ENCODE data around the gene SLC25A25. TPM values are rescaled to one million over a fixed set of nuclear protein-coding genes. Genes with fewer than 3 reads are reported as not detected.

SLC25A25 gene
- total and polyA plus RNA-seq, 2 of the 8 experiments (the other 6 are each of a cell fraction or from before 2014, with no cell fraction given), result 6.5 to 18.5 TPM

GRCh38 chr9:128024761-128025308 lies 43.2 kb upstream of the SLC25A25 start:
- Histone ChIP-seq H3K4ac (replicated peaks; ENCODE audit: insufficient read length, low read depth, low read length) (no peak overlapping the region), H3K27ac (ENCODE audit: low read depth, low read length) (no peak overlapping the region), H2BK15ac (ENCODE audit: low read length) (no peak overlapping the region), H2BK5ac (ENCODE audit: low read depth, low read length) (no peak overlapping the region), H3K23ac (ENCODE audit: insufficient read length) (no peak overlapping the region), H3K9me3 (ENCODE audit: insufficient read depth in 2 of 2, low read depth in 1 of 2, low read length in 1 of 2) (no peaks in the 10 kb centered on the region), H3K4me3 (ENCODE audit: extremely low read depth in 1 of 4, insufficient read depth in 2 of 4, low read depth in 3 of 4, low read length in 4 of 4) (no peak overlapping the region), H3K79me1 (ENCODE audit: low read depth, low read length) (no peaks in the 10 kb centered on the region), H4K5ac (ENCODE audit: insufficient read length, low read depth, low read length) (no peak overlapping the region), H3K36me3 (ENCODE audit: control insufficient read depth in 2 of 4, insufficient read depth in 4 of 4, low read length in 3 of 4) (no peaks in the 10 kb centered on the region), H2BK12ac (ENCODE audit: low read depth, low read length) (no peak overlapping the region), H3K14ac (ENCODE audit: insufficient read length) (no peak overlapping the region), H3K56ac (replicated peaks; ENCODE audit: insufficient read length, low read depth, low read length) (no peak overlapping the region), H2AK5ac (ENCODE audit: low read depth, low read length) (no peak overlapping the region), H2AFZ (ENCODE audit: low read length) (no peak overlapping the region), H3K79me2 (ENCODE audit: control insufficient read depth in 1 of 2, insufficient read depth in 2 of 2, low read length in 2 of 2) (no peaks in the 10 kb centered on the region), H4K8ac (ENCODE audit: extremely low read depth, insufficient read depth, low read length) (peak overlapping the region; percentile 51; the same call in 1 of the 2 replicates), H3K18ac (ENCODE audit: extremely low read depth, low read length) (no peak overlapping the region), H3K4me1 (replicated peaks in 1 of 4; ENCODE audit: control insufficient read depth in 3 of 4, insufficient read depth in 4 of 4, low read length in 3 of 4) (no peaks in the 10 kb centered on the region), H3K27me3 (replicated peaks in 1 of 4; ENCODE audit: control insufficient read depth in 3 of 4, extremely low read depth in 1 of 4, insufficient read depth in 3 of 4, low read length in 3 of 4) (no peaks in the 10 kb centered on the region), H3K4me2 (ENCODE audit: insufficient read depth in 1 of 2, low read depth in 2 of 2, low read length in 2 of 2) (no peak overlapping the region), H4K91ac (replicated peaks; ENCODE audit: insufficient read length, low read length) (no peak overlapping the region), H2BK120ac (replicated peaks; ENCODE audit: low read depth, low read length) (no peak overlapping the region), H4K20me1 (replicated peaks in 1 of 2; ENCODE audit: control insufficient read depth in 1 of 2, insufficient read depth in 2 of 2, low read length in 2 of 2) (no peaks in the 10 kb centered on the region), H3K9ac (replicated peaks in 1 of 4; ENCODE audit: extremely low read depth in 1 of 4, low read depth in 3 of 4, low read length in 3 of 4) (no peak overlapping the region), H2BK20ac (ENCODE audit: low read length) (no peak overlapping the region), H3K23me2 (ENCODE audit: low read depth, low read length) (no peaks in the 10 kb centered on the region)
- POLR2A ChIA-PET (ENCODE audit: partially characterized antibody), result interaction anchor here (1.0 to 1.6 kb wide), 4 partner anchors 10 to 283 kb away, joined by 3 to 4 read pairs (median 3); no protein-coding TSS in a partner anchor
- WGBS, 2 experiments (ENCODE audit: extremely low coverage in 1 of 2, insufficient coverage in 1 of 2, insufficient read length in 1 of 2, insufficient replicate concordance in 2 of 2, low coverage in 1 of 2, low lambda C conversion rate in 2 of 2, missing lambda C conversion rate in 1 of 2), result 96% methylated on average over 5 of the region's 5 CpGs; no CpG with 5 or more reads in 1 of the 2 experiments
- DNase-seq (ENCODE audit: low read depth in 1 of 2, low spot score in 2 of 2) (no peak), FAIRE-seq (no peak)
- CTCF ChIA-PET (ENCODE audit: partially characterized antibody), result interaction anchor here (0.7 to 38.5 kb wide), 7 partner anchors 10 to 235 kb away, joined by 3 to 825 read pairs (median 6); partner anchors contain the start of gene DPM2
- TF ChIP-seq EP300 (IDR thresholded peaks at IDR 0.05; ENCODE audit: borderline replicate concordance in 1 of 2, low read depth in 2 of 2, low read length in 2 of 2), result no peak
- no peak for TF ChIP-seq MAFK (IDR thresholded peaks at IDR 0.05; ENCODE audit: low read depth, low read length)
- TF ChIP-seq SRF (IDR thresholded peaks at IDR 0.05; ENCODE audit: low read depth, low read length), result no peak
- no peak for TF ChIP-seq PHF8 (conservative IDR thresholded peaks at IDR 0.05; ENCODE audit: low read depth, low read length)
- TF ChIP-seq SIRT6 (IDR thresholded peaks at IDR 0.05; ENCODE audit: low read length), result no peak
- TF ChIP-seq KDM5A (IDR thresholded peaks at IDR 0.05; ENCODE audit: low read length), result no peak
